ENCODE measurements around the gene KRTAP2-1. TPM values are rescaled to one million over a fixed set of nuclear protein-coding genes. Genes with fewer than 3 reads are reported as not detected.

The KRTAP2-1 gene
- total and polyA plus RNA-seq, 12 donors = not detected

- H3K4me3 ChIP-seq = no peak within 1 kb of the TSS
- H3K9me3 ChIP-seq (replicated peaks in 1 of 3) = no peaks in the 10 kb centered on the region
- TF ChIP-seq POLR2A (IDR thresholded peaks at IDR 0.05) = no peak
- TF ChIP-seq CTCF (IDR thresholded peaks at IDR 0.05) = no peak
- WGBS, 4 donors = 84 to 95% (median 89%) methylated on average over 5 to 8 of the region's 8 CpGs
- H3K36me3 ChIP-seq (replicated peaks in 1 of 2) = no peaks in the 10 kb centered on the region
- no peaks in the 10 kb centered on the region for H3K27me3 ChIP-seq
- intact Hi-C loops (cut with DNase I) = no loop called here
- no peak for DNase-seq
- no peaks in the 10 kb centered on the region for H3K4me1 ChIP-seq (replicated peaks in 1 of 2)
- no peak within 1 kb of the TSS for H3K27ac ChIP-seq
Observed at GRCh38 chr17:41008811-41009210, 38.3 kb downstream of the KRTAP2-1 start, which contains the start of gene KRTAP3-1. KRTAP3-1 (minus strand) TSS chr17:41009128; CDS start chr17:41009074, 54 bp downstream.

- H3K27me3 ChIP-seq = no peaks in the 10 kb centered on the region
- H3K4me1 ChIP-seq (replicated peaks in 1 of 2) = no peaks in the 10 kb centered on the region
- H3K27ac ChIP-seq = no peak overlapping the region
- H3K9me3 ChIP-seq (replicated peaks in 1 of 3) = no peaks in the 10 kb centered on the region
- no peak for TF ChIP-seq POLR2A (IDR thresholded peaks at IDR 0.05)
- no peak for TF ChIP-seq CTCF (IDR thresholded peaks at IDR 0.05)
- intact Hi-C loops (cut with DNase I) = no loop called here
- H3K36me3 ChIP-seq (replicated peaks in 1 of 2) = no peaks in the 10 kb centered on the region
- 79 to 99% (median 92%) methylated on average over 3 of the region's 3 CpGs for WGBS, 4 donors
- no peak for DNase-seq
- no peak overlapping the region for H3K4me3 ChIP-seq
Observed at GRCh38 chr17:41004397-41004796, 42.7 kb downstream of the KRTAP2-1 start.

GRCh38 chr17:41003926-41004325, 43.2 kb downstream of the KRTAP2-1 start:
- Histone ChIP-seq H3K36me3 (replicated peaks in 1 of 2) (no peaks in the 10 kb centered on the region), H3K27me3 (no peaks in the 10 kb centered on the region), H3K4me3 (no peak overlapping the region), H3K4me1 (replicated peaks in 1 of 2) (no peaks in the 10 kb centered on the region), H3K9me3 (replicated peaks in 1 of 3) (no peaks in the 10 kb centered on the region), H3K27ac (no peak overlapping the region)
- TF ChIP-seq CTCF (IDR thresholded peaks at IDR 0.05) = no peak
- TF ChIP-seq POLR2A (IDR thresholded peaks at IDR 0.05) = no peak
- DNase-seq = no peak
- 35 to 47% (median 38%) methylated on average over 4 of the region's 4 CpGs for WGBS, 4 donors
- intact Hi-C loops (cut with DNase I) = no loop called here

- intact Hi-C loops (cut with DNase I) = no loop called here
- H3K27ac ChIP-seq = no peak overlapping the region
- 54 to 62% (median 58%) methylated on average over 5 of the region's 5 CpGs for WGBS, 4 donors
- no peaks in the 10 kb centered on the region for H3K36me3 ChIP-seq (replicated peaks in 1 of 2)
- no peak overlapping the region for H3K4me3 ChIP-seq
- no peak for DNase-seq
- no peaks in the 10 kb centered on the region for H3K4me1 ChIP-seq (replicated peaks in 1 of 2)
- no peak for TF ChIP-seq CTCF (IDR thresholded peaks at IDR 0.05)
- TF ChIP-seq POLR2A (IDR thresholded peaks at IDR 0.05) = no peak
- no peaks in the 10 kb centered on the region for H3K9me3 ChIP-seq (replicated peaks in 1 of 3)
- H3K27me3 ChIP-seq = no peaks in the 10 kb centered on the region
Observed at GRCh38 chr17:41002814-41003213, 44.3 kb downstream of the KRTAP2-1 start.
